Esophagus squamous epithelium (tissue), 4 donors: ENCODE measurements around the gene CHSY3.

Source experiments
- CTCF ChIP-seq, 6 experiments: fragments of 450-650 bp in 4 of 6; fragments of 200-600 bp in 2 of 6; sonication (generic) in 2 of 6; IDR thresholded peaks; one replicate each; pipeline ENCODE4 v1.5.1; 2016 to 2019; ENCODE audit warnings: antibody characterized with exemption in 6 of 6, mild to moderate bottlenecking in 4 of 6, moderate library complexity in 4 of 6
- POLR2A ChIP-seq, 4 donors: fragments of 450-650 bp; IDR thresholded peaks; one replicate each; pipeline ENCODE4 v1.6.1; 2017; ENCODE audit warnings: antibody characterized with exemption in 4 of 4, mild to moderate bottlenecking in 4 of 4, moderate library complexity in 3 of 4

DNA sequence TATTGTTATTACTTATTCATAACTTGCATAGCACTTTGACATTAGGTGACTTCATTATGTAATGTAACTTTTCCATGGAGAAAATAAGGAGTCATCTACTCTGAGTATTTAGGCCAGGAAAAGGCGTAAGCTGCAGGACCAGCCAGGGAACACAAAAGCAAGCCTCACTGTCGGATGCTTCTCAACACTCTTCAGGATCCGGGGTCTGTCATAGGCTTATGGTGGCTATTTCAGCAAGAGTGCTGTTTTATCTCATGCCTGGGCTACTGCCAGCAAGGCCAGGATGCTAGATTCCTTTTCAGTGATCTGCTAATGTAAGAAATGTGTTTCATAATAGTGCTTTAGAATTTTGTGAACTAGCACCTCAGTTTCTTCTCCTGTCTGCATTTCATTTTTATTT is 162.4 kb downstream of the CHSY3 start:
- TF ChIP-seq CTCF (IDR thresholded peaks at IDR 0.05), result no peak
- TF ChIP-seq POLR2A (IDR thresholded peaks at IDR 0.05), result no peak
